Measurements from ENCODE around the gene POLQ. TPM values are rescaled to one million over a fixed set of nuclear protein-coding genes. Genes with fewer than 3 reads are reported as not detected.

The POLQ gene
- total and polyA plus RNA-seq, 2 donors (not counting 3 experiments of a cell fraction or from before 2014, with no cell fraction given), result 1.8 to 10.8 TPM

DNA sequence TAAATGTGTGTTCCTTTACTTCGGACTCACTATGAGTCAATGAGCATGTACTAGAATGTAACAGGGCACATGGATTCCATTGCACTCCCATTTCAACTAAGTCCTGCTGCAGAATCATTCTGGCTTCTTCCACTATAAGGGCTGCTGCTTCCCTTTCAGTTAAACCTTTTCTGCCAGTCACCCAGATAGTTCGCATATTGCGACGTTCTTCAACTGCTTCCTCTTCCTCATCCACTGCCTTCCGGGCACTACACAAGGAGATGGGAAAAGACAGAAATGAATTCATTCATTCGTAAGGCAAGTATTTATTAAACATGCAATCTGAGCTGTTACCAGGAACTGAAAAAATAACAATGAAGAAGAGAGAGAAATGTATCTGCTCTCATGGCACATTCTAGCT, 55.6 kb downstream of the POLQ start:
- H3K9me1 ChIP-seq (replicated peaks; ENCODE audit: control insufficient read depth, extremely low read depth, insufficient read depth, low read length), result no peaks in the 10 kb centered on the region
- H3K9me3 ChIP-seq (replicated peaks; ENCODE audit: control insufficient read depth, insufficient read depth, low read length), result no peaks in the 10 kb centered on the region
- no peak overlapping the region for H3K27ac ChIP-seq (ENCODE audit: insufficient read depth, low read depth, low read length)
- no peaks in the 10 kb centered on the region for H3K4me1 ChIP-seq (ENCODE audit: control insufficient read depth, extremely low read depth, insufficient read depth, low read length)
- H2AFZ ChIP-seq (ENCODE audit: low read depth, low read length), result no peak overlapping the region
- DNase-seq (ENCODE audit: low read depth, low spot score), result no peak
- CTCF ChIA-PET, result no interaction called here
- peaks cover 0 to 2% of the 10 kb centered on the region in 2 experiments for H3K36me3 ChIP-seq (ENCODE audit: control insufficient read depth in 2 of 2, extremely low read depth in 1 of 2, insufficient read depth in 2 of 2, low read length in 2 of 2)
- H4K20me1 ChIP-seq (replicated peaks; ENCODE audit: control insufficient read depth, extremely low read depth, insufficient read depth, low read length), result no peaks in the 10 kb centered on the region
- dilution Hi-C loops (cut with MboI; ENCODE audit: extremely low pct_ligation_motif_present, low sequenced_read_pairs), result no loop called here
- no peak for TF ChIP-seq EZH2 (IDR thresholded peaks at IDR 0.05; ENCODE audit: borderline replicate concordance, low read depth, low read length, severe bottlenecking)
- no peak for TF ChIP-seq GATA2 (IDR thresholded peaks at IDR 0.05; ENCODE audit: insufficient read depth, insufficient read length, low read depth, low read length)
- TF ChIP-seq JUN (IDR thresholded peaks at IDR 0.05; ENCODE audit: borderline replicate concordance, insufficient read depth, insufficient read length, low read depth), result no peak
- TF ChIP-seq POLR2AphosphoS5 (IDR thresholded peaks at IDR 0.05; ENCODE audit: insufficient read depth, low read depth, low read length), result no peak
- BruUV-seq (replicated peaks), result no TSS peak
- H3K27me3 ChIP-seq (ENCODE audit: control insufficient read depth in 2 of 2, insufficient read depth in 2 of 2, low read length in 2 of 2), result no peaks in the 10 kb centered on the region
- no peak overlapping the region for H3K4me2 ChIP-seq (ENCODE audit: insufficient read depth, low read length)
- intact Hi-C loops (cut with micrococcal nuclease), result no loop called here
- no peak overlapping the region for H3K9ac ChIP-seq (replicated peaks; ENCODE audit: extremely low read depth, insufficient read depth, low read length)
- H3K4me3 ChIP-seq (replicated peaks in 1 of 3; ENCODE audit: insufficient read depth in 1 of 3, low read depth in 1 of 3, low read length in 3 of 3), result no peak overlapping the region
- no peaks in the 10 kb centered on the region for H3K79me2 ChIP-seq (ENCODE audit: control insufficient read depth, insufficient read depth, low read length)
- POLR2A ChIA-PET, result no interaction called here
- FAIRE-seq, result no peak

DNA sequence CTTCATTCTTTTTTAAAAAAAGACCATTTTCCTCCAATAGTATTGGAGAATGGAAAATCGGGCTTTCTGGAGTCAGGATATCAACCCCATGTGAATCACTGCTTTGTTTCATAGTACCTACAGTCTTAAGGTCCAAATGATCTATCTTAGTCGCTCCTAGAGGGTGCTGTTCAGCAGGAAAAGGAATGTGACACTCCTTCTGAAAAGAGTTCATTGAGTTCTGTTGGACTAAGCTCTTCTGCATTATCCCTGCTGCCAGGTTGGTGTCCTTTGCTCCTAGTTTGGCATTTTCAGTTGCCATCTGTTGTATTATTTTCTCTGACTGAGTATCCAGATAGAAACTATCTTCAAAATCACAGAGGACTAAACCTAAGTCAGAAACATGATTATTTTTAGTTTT, 57.2 kb downstream of the POLQ start:
- H3K27ac ChIP-seq (ENCODE audit: insufficient read depth, low read depth, low read length), result no peak overlapping the region
- no peak overlapping the region for H3K4me3 ChIP-seq (replicated peaks in 1 of 3; ENCODE audit: insufficient read depth in 1 of 3, low read depth in 1 of 3, low read length in 3 of 3)
- POLR2A ChIA-PET, result no interaction called here
- no peak for TF ChIP-seq JUN (IDR thresholded peaks at IDR 0.05; ENCODE audit: borderline replicate concordance, insufficient read depth, insufficient read length, low read depth)
- no peak for TF ChIP-seq EZH2 (IDR thresholded peaks at IDR 0.05; ENCODE audit: borderline replicate concordance, low read depth, low read length, severe bottlenecking)
- TF ChIP-seq, protein P1, sequence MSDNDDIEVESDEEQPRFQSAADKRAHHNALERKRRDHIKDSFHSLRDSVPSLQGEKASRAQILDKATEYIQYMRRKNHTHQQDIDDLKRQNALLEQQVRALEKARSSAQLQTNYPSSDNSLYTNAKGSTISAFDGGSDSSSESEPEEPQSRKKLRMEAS (IDR thresholded peaks at IDR 0.05; ENCODE audit: insufficient read depth, insufficient read length), result no peak
- no peak for TF ChIP-seq FOS (IDR thresholded peaks at IDR 0.05; ENCODE audit: borderline replicate concordance, insufficient read depth, low read length)
- TF ChIP-seq GATA2 (IDR thresholded peaks at IDR 0.05; ENCODE audit: insufficient read depth, insufficient read length, low read depth, low read length), result no peak
- TF ChIP-seq MYC (IDR thresholded peaks at IDR 0.05; ENCODE audit: low read depth, low read length), result no peak
- no peak for TF ChIP-seq POLR2AphosphoS5 (IDR thresholded peaks at IDR 0.05; ENCODE audit: insufficient read depth, low read depth, low read length)
- intact Hi-C loops (cut with micrococcal nuclease), result no loop called here
- FAIRE-seq (no peak), DNase-seq (ENCODE audit: low read depth, low spot score) (no peak)
- no peak overlapping the region for H3K4me2 ChIP-seq (ENCODE audit: insufficient read depth, low read length)
- peaks cover 0 to 2% of the 10 kb centered on the region in 2 experiments for H3K36me3 ChIP-seq (ENCODE audit: control insufficient read depth in 2 of 2, extremely low read depth in 1 of 2, insufficient read depth in 2 of 2, low read length in 2 of 2)
- BruUV-seq (replicated peaks), result no TSS peak
- no peaks in the 10 kb centered on the region for H3K9me1 ChIP-seq (replicated peaks; ENCODE audit: control insufficient read depth, extremely low read depth, insufficient read depth, low read length)
- H3K9me3 ChIP-seq (replicated peaks; ENCODE audit: control insufficient read depth, insufficient read depth, low read length), result no peaks in the 10 kb centered on the region
- dilution Hi-C loops (cut with MboI; ENCODE audit: extremely low pct_ligation_motif_present, low sequenced_read_pairs), result no loop called here
- no peak overlapping the region for H3K9ac ChIP-seq (replicated peaks; ENCODE audit: extremely low read depth, insufficient read depth, low read length)
- H3K27me3 ChIP-seq (ENCODE audit: control insufficient read depth in 2 of 2, insufficient read depth in 2 of 2, low read length in 2 of 2), result no peaks in the 10 kb centered on the region
- no peak overlapping the region for H2AFZ ChIP-seq (ENCODE audit: low read depth, low read length)
- H3K79me2 ChIP-seq (ENCODE audit: control insufficient read depth, insufficient read depth, low read length), result no peaks in the 10 kb centered on the region
- CTCF ChIA-PET, result no interaction called here
- no peaks in the 10 kb centered on the region for H4K20me1 ChIP-seq (replicated peaks; ENCODE audit: control insufficient read depth, extremely low read depth, insufficient read depth, low read length)
- H3K4me1 ChIP-seq (ENCODE audit: control insufficient read depth, extremely low read depth, insufficient read depth, low read length), result no peaks in the 10 kb centered on the region

All from endothelial cell of umbilical vein (primary cell).